Epidermal melanocyte (primary cell): ENCODE measurements around the gene PRKAG2.
"Not testable (repeated sequence)": the region's sequence is repeated elsewhere in the genome, so short reads cannot be mapped to it uniquely, and the experiment has no call there.

Experiments used
- DNase-seq: peaks from one replicate; pipeline ENCODE4 v3.0.0; 2011; ENCODE audit warnings: low spot score; ENCODE audit not compliant: insufficient read length

PRKAG2 gene

DNA sequence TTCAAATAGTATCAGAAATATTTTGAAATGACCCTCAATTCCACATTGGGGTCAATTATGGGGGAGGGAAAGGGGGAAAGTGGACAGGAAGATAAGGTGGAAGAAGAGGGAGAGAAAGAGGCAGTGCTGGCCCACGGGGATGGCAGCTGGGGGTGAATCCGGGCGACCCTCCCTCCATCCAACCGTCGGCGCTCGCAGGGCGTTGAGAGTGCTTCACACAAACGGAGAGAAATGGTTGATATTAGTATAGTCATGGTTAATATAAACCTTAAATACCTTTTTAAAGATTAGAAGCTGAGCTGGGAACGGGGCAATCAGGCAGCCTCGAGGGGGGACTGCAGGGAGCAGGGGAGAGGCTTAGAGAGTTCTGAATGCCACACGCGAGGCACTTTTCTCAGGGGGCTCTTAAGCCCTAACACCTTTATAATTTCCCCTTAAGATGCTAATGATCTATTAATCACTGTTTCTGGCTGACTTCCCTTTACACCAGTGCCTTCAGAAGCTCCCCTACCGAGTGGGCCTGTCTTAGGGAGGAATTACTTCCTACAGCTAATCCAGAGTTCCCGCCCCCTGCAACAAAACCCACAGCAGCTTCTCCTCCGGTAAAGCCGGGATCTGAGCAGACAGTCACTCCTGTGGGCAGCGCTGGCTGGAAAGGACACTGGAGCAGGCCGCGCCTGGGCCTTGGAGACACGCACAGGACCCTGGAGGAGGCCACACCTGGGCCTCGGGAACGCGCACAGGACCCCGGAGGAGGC is 39.5 kb downstream of the PRKAG2 start:
- DNase-seq, result no peak

GRCh38 chr7:151836927-151837205 is 40.0 kb downstream of the PRKAG2 start:
- DNase-seq, result no peak

DNA sequence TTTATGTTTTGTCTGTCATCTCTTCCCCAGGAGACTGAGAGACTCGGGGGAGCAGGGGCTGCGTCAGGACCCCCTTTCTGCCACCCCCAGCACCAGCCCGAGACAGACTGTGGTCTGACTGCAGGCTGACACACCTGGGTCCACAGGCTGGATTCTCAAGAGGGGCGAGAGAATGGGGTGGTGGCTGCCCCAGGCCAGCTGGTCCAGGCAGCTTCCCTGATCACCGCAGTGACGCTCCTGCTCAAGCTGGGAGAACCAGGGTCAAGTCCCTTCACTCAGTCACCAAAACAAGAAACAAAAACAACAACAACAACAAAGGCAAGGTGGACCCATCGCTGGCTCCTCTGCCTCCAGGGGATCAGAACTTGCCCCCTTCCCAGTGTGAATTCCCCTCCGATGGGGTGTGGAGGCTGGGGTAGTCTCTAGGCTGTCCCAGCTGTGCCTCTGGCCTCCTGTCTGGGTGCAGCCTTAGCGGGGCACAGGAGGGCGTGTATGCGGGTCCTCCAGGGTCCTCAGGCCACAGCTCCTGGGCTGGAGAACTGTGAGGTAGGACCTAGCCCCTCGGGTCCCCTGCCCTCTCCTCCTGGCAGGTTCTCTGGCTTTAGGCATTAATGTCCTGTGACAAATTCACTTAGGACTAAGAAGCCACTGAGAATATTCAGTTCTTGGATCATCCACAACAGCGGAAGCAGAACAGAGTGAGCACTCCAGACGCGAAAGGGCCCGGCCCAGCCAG is 40.6 kb downstream of the PRKAG2 start:
- DNase-seq, result no peak

- no peak for DNase-seq
These were observed 41.3 kb downstream of the PRKAG2 start for GRCh38 chr7:151835636-151836035.

DNA sequence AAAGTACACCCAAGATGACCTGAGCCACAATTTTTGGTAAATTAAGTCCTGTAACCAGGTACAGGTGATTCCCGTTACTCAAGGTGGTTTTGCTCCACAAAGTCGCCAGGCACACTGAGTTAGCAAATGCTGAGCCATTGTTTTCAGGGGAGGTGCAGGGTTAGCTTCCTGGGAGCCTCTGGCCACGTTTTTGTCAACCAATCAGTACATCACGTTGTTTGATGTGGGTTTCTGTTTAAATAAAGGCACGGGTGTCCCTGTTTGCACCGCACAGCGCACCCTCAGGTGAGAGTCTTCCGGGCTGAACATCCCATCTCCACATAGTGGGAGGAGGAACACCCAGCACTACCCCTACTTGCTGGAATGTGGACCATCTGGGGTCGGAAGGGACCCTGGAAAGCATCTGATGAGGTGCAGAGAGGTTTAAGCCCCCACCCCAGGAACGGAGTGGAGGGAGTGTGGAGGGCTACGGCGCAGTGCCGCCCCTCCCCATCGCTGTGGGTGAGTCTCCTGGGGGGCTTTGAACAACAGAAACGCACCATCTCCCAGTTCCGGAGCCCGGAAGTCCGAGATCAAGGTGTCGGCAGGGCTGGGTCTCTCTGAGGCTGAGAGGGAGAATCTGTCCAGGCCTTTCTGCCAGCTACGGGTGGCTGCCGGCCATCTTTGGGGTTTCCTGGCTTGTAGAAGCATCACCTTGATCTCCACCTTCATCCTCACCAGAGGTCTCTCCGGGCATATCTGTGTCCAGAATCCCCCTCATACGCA is 42.5 kb downstream of the PRKAG2 start:
- no peak for DNase-seq

DNA sequence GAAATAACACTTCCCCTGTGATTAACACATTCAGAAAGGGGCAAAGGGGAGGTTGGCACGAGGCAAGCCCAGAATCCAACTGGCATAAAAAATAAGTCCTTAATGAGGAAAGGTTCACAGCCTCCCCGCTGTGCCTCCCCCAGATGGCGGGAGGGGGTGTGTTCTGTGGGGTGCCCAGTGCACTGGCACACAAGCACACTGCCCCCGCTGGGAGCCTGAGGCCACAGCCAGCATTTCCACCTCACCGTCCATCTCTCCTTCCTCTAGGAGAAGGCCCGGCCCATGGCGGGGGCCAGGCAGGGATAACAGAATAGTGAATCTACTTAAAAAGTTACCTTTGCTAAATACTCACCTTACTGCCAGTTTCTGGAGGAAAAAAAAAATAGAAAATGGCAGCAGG is 43.2 kb downstream of the PRKAG2 start:
- DNase-seq, result no peak

GRCh38 chr7:151833213-151833651 is 43.7 kb downstream of the PRKAG2 start:
- no peak for DNase-seq

- DNase-seq, result no peak
These were observed 44.3 kb downstream of the PRKAG2 start for GRCh38 chr7:151832656-151833055.

DNA sequence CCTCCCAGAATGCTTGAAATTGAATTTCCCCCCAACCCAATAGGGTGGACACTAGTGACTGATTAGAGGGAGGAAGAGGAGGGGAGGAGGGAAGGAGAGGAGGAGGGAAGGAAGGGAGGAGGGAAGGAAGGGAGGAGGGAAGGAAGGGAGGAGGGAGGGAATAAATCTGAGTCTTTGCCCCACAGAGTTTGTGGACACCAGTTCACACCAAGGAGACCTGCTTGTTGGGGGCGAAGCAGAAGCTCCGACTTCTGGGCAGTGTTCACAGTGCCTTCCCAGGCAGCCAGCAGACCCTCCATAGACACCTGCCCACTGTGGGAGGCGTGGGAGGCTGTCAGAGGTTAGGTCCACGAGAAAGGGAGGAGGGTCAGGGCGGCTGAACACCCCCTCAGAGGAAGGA is 44.8 kb downstream of the PRKAG2 start:
- DNase-seq, result no peak

- no peak for DNase-seq
These were observed 45.3 kb downstream of the PRKAG2 start for GRCh38 chr7:151831606-151832005.

DNA sequence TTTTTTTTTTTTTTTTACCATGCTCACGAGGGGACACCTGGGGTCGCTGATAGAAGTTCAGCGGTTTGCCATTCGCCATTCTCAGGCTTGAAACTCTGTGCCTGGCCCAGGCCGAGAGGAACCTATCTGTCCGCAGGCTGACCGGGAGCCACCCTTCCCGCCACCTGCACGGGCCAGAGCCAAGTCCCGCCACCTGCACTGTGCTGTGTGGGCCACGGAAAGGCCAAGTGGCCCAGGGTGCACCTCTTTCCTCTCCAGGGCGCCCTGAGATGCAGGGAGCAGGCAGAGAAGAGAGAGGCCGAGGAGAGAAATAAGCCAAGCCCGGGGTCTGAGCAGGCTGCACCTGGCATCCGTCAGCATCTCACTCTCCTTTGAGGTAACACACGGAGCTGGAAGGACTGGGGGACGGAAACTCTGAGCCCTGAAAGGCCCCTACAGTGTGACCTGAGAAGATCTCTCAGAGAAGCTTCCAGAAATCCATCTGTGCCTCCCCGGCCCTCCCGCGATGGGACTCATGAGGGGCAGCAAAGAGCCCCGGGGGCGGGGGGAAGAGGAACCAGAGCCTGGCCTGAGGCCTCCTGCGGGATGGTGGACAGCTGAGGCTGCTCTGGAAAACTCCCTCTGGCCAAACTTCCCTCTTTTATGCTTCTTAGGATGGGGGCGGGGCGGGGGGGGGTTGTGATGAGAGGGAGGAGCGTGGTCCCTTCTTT is 46.6 kb downstream of the PRKAG2 start:
- no peak for DNase-seq

DNA sequence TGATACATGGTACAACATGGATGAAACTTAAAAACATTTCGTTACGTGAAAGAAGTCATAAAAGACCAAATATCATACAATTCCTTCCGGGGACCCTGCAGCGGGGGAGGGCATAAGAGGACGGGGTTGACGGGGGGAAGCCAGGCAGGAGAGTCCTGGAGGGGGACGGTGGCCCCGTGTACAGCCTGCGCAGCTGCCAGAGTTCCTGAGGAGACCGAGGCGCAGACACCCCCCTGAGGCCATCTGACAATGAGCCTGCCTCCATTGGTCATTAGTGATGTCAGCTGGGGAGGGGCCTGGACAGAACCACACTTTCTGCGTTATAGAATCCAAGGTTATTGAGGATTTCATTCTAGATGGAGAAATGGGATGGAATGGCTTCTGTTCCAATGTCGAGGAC is 47.2 kb downstream of the PRKAG2 start:
- DNase-seq, result no peak

DNA sequence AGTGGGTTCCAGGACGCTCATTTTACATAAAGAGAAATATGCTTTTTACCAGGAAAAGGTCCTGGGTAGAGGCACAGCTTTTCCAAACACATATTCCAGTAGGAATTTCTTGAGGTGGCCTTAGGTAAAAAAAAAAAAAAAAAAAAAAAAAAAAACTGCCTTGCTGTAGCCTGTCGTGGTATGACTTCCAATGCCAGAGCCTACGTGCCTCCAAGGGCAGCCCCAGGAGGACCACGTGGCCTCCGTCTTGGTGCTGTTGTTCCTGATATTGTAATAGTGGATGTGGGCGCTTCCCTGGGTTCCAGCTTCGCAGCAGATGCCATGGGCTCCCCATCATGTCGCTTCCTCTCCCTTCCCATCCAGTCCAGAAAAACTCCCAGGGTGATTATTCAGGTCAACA is 49.3 kb downstream of the PRKAG2 start:
- no peak for DNase-seq

- DNase-seq, result not testable (repeated sequence)
These were observed 50.6 kb downstream of the PRKAG2 start for GRCh38 chr7:151826316-151826715.

DNA sequence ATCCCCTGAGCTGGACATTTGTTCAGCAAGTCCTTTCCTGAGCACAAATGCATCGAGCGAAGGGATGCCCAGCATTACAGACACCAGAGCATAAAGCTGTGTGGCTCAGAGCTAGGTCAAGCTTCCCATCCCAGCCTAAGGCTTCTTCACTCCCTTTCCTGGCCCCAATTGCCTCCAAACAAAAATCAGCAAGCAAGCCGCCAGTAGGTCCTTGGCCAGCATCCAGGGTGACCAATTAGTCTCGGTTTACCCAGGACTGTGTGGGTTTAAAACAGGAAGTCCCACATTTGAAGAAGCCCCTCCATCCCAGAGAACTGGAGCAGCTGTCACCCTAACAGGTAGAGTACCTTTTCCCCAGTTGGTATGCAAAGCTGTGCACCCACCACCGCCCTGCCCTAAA is 51.2 kb downstream of the PRKAG2 start:
- peak; percentile 55 for DNase-seq

DNA sequence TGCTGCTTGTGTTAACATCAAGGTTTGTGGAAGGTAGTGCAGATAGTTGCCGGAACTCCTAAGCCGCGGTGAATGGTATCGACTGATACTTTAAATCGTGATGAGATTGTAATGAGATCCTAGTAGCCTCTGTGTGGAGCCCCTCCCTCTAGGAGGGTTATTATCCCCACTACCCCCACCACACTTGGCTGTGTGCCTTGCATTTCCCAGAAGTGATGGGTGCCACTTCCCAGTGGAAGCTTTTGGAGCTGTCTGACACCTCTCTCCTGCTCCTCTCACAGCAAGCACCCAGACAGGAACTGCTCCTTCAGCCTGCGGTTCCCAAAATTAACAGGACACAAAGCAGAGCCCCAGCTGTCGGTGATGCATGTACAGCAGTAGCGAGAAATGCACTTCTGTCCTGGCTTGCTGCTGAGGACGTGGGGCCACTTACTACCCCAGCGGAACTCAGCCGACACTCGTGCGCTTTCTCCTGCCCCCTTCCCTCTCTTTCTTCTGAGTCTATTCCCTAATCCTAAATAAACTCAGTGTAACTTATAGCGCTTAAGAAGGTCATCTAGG is 52.5 kb downstream of the PRKAG2 start:
- no peak for DNase-seq

- DNase-seq, result no peak
These were observed 53.1 kb downstream of the PRKAG2 start for GRCh38 chr7:151823566-151824372.

DNA sequence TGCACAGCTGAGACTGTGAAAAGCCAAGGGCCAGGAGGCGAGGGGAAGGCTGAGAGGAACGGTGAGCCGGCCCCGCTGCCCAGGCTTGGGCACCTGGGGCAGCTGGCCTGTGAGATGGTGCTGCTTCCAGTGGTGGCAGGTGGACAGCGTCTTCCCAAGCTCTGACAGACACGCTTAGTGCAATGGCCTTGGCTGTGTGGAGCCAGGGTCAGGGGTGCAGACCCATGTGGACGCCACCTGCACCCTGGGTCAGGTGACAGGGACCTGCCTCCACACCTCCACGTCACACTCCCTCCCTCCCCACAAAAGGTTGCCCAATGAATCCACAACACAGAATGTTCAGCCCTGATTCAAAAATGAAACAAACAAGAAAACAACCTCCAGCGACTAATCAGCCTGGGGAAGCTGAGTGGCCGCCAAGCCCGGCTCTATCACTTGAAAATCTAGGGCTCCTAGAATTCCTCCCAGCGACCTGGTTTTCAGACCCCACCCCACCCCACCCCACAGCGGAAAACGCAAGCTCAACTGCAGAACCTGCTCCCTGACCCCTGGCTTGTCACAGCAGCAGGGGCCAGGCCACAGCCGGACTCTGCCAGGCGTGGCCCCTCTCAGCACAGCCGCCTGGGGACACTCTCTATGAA is 54.3 kb downstream of the PRKAG2 start:
- no peak for DNase-seq

GRCh38 chr7:151821806-151822540 is 54.9 kb downstream of the PRKAG2 start:
- DNase-seq, result no peak
